HG03457 (cell line): ENCODE results near the gene ANKRD9.

Source experiments
- ATAC-seq: cut with Tn5 transposase; IDR thresholded peaks from one replicate; pipeline ENCODE4 v1.9.1; 2021; ENCODE audit warnings: moderate number of reproducible peaks; ENCODE audit not compliant: unreplicated experiment

Gene ANKRD9

DNA sequence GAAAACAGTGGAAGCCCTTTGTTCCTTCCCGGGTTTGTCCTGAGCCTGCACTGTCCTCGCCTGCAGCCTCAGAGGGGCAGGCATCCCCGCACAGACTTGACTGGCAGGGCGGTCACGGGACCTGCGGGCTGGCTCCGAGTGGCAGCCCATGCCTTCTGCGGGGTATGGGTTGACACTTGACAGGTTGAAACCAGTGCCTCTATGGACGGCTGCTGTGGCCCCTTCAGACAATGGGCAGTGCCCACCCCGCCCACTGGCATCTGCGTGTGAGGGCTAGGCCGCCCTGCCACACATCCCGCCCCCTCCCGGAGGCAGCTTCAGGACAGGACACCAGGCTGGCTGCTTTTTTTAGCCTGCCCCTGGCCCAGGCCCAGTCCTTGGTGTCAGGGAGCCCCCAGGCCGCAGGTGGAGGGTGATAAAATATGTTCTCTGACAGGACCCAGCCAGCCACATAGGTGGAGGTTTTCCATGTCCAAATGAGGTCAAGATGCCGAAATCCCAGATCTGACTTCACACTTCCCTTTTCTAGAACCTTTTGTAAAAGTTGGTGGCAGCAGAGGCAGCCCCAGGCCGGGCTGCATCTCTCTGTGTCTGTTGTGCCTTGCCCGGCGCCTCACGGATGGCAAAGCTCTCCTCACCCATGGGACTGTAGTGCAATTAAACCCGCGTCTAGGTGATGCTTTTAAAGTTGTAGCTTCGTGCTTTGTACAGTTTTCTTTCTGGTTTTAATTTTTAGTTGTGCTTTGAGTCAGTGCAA is 10.0 kb downstream of the ANKRD9 start:
- ATAC-seq: no peak

DNA sequence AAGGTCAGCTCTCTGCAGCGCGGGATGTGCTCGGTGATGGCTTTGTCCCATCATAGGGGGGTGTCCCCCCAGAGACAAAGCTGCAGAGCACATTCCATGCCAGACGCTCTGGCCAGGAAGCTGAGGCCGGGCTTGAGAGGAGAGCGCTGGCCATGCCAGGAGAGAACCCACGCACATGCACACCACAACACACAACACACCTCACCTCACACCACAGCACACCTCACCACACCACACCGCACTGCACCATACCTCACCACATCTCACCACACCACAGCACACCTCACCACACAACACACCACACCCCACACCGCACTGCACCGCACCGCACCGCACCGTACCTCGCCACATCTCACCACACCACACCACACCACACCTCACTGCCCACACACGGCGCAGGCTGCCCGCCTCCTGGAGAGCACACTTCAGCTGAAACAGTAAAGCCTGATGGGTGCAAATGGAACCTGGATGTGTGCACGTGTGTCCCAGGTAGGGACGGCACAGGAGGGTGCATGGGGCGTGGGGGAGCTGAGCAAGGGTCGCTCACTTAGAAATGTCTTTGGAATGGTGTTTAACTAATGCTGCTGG is 10.8 kb downstream of the ANKRD9 start:
- ATAC-seq: no peak

DNA sequence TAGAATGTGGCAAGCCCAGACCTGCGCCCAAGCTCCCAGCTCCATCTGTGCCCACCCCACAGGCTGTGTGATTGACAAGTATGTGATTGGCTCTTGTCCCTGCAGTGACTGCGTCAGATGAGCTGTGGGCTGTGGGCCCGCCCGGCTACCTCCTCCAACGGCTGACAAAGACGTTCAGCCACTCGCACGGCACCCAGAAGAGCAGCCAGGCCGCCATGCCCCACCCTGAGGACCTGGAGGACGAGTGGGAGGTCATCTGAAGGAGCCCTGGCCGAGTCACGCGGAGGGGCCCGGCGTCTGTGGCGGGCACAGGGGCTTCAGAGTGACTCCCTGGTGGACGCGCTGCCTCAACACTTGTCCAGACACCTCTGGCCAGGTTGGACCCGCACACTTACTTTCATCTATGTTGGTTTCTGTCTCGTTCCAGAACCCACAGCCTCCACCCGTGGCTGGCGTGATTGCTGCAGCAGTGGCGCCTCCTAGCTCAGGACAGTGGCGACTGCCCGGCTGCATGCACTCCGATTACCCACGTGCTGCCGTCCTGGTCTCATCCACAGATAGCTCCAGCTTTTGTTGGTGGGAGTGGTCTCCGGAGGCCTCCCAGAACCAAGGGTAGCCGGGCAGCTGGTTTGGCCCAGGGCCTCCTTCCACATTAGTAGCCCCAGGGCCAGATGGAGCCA is 11.4 kb downstream of the ANKRD9 start:
- ATAC-seq: no peak

DNA sequence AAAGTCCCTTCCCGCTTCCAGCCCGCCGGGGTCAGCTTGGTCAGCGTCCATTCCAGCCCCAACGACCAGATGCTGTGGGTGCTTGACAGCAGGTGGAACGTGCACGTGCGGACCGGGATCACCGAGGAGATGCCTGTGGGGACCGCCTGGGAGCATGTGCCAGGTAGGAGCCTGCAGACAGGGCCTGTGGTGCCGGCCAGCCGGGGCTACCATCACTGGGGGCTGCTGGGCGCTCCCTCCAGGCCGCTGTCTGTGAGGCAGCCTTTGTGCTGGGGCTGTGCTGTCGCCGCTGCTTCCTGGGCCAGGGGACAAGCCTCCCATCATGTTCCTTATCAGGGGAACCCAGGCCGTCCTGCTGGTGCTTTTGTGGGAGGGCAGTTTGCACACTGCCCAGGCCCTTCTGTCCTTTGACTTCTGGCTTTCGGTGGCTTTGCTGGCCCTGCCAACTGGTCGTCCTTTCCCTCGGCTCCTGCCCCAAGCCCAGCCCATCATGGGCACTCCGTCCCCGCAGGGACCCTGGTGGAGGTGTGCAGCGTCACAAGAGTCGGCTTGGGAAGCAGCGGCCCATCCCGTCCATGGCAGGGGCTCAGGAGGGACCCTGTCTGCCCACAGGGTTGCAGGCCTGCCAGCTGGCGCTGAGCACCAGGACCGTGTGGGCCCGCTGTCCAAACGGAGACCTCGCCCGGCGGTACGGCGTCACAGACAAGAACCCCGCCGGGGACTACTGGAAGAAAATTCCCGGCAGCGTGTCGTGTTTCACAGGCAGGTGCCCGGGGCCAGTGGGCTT is 12.4 kb downstream of the ANKRD9 start:
- no peak for ATAC-seq

DNA sequence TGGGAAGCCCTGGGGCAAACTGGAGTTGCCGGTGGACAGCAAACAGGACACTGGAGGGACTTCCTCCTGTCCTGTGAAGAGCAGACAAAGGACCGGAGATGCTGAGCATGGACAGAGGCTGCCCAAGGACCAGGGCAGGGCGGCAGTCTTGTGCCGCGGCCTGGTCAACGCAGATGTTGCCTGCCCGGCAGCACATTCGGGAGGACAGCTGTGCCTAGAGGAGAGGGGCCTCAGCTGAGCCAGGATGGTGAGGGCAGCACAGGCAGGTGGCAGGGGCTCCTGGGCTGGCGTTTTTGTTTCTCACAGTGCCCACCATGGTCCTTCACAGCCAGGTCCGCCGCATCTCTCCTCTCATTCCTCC is 13.3 kb downstream of the ANKRD9 start:
- no peak for ATAC-seq

DNA sequence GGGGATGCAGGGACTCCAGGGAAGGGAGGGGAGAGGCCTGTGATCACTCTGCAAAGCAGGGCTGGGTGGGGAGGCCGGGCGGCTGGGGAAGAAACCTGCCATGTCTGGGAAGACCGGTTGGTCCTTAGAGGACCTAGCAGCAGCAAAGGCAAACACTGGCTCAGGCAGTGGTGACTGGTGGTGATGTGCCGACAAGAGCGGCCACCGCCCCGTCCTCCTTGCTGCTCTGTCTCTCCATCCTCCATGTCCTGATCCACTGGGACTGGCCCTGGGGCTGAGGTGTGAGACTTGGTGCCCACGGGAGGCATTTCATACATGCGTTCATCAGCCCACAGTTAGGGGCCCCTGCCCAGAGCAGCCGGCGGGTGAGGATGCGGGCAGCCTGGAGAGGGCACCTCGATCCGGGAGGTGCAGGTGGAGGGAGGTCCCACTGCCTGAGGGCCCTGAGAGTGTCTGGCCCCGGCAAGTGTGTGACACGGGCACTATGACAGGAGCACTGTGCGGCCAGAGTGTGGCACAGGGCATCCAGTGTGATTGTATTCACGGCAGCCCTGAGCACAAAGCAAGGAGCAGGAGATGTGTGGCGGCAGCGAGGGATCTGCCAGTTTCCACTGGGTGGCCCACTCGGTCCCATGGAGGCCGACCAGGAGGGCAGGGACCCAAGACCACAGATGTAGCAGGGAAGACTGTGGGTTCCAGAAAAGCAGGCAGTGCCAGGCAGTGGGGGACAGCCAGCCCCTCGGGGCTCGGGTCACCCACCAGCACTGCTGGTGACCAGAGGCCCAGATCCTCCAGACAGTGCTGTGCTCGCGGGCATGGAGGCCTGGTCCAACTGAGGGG is 13.9 kb downstream of the ANKRD9 start:
- ATAC-seq: no peak

DNA sequence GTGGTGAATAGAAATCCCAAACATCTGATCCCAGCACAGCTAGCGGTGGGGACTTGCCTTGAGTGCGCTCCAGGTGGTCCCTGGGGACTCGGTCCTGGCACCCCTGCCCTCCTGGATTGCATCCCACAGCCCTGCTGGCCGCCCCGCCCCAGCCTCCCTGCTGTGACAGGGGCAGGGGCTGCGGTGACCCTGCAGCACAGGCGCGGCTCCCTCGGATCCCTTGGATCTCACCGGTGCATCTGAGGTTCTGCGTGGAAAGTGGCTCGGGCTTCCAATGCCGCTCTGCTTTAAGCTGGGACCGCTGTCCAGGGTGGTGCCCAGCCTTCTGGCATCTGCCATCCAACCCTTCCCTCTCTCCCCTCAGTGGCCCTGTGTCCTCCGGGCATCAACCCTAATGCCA is 16.0 kb downstream of the ANKRD9 start:
- ATAC-seq: no peak

DNA sequence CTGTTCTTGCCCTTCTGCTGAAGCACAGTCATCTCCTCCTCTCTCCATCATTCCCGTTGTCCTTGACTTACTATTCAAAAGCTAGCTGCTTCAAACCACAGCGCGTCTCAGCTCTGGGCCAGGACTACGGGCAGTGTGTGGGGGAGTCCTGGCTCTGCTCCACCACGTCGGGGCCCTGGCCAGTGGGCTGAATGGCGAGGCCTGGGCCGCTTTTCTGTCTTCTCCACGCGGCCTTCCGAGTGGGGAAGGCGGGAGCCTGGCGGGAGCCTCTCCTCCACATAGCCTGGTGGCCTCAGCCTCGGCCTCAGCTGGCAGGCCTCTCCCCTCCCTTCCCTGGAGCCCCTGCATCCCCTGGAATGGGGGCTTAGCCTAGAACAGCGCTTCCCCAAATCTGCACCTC is 16.5 kb downstream of the ANKRD9 start:
- no peak for ATAC-seq

DNA sequence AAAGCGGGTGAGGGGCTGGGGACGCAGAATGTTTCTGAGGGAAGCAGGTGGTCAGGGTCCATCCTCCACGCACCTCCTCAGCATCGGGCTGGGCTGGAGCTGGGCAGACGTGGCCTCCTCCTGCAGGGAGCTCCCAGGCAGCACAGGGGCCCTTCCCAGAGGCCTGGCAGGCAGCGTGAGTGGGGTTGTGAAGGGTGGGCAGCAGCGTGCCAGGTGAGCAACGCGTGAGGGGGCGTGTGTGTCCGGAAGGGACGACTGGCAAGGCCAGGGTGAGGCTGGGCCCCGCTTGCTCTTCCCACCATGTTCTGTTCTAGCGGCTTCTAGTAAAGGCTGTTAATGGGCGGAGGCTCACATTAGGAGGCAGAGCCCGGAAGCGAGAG is 17.1 kb downstream of the ANKRD9 start:
- no peak for ATAC-seq

DNA sequence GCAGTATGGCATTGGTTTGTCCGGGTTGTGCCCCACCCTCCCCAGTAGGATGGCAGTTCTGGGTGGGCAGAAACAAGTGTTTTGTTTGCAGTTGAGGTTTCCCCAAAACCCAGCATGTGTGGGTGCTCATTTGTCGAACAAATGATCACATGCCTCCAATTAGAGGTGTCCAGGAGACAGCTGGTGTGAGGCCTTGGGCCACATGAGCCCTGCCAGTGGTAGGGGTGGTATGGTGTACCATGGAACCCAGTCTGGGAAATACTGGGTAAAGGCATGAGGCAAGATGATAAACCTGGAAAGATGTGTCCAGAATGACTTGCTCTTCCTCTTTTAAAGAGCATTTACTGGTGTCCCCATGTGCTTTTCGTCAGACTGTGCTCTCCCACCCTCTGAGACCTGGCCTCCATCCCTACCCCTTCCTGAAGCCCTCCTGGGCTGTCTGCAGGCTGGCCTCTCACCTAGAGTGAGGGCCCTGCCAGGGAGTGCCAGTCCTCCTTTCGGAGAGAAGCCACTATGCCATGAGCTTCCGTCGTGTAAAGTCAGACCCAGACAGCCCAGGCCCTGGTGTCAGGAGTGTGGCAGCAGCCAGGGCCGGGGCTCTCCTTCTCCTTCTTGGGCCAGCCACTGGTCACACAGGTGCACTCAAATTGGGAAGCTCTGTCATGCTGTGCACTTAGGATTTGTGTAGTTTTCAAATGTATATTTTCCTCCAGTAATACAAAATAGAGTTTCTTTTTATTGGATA is 17.6 kb downstream of the ANKRD9 start:
- no peak for ATAC-seq

DNA sequence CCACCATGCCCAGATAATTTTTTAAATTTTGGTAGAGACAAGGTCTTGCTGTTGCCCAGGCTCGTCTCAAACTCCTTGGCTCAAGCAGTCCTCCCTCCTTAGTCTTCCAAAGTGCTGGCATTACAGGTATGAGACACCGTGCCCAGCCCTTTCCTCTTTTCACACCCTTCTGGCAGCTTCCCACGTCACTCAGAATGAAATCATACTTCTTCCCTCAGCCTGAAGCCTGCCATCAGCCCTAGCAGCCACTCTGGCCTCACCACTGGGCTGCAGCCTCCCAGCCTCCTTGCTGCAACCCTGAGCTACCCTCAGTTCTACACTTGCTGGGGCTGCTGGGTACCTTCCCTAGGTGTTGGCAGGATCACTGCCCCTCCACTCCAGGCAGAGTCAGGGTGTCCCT is 18.2 kb downstream of the ANKRD9 start:
- no peak for ATAC-seq

DNA sequence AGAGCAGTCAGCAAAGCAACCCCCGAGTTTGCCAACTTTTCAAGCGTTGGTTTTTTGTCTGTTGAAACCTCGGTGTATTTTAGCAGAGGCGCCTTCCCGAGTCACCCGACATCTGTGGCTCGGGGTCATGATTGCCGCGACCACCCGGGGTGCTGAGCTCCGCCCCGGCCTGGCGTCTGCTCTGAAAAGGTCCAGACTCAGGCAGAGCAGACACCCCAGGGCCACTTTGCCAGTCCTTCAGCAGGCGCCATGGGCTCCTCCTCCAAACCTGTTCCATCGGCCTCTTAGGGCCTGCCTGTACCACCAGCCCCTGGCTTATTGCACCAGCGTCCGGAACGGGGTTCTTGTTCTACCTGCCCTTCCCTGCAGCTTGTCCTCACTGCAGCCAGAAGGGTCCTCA is 19.1 kb downstream of the ANKRD9 start:
- ATAC-seq: no peak

DNA sequence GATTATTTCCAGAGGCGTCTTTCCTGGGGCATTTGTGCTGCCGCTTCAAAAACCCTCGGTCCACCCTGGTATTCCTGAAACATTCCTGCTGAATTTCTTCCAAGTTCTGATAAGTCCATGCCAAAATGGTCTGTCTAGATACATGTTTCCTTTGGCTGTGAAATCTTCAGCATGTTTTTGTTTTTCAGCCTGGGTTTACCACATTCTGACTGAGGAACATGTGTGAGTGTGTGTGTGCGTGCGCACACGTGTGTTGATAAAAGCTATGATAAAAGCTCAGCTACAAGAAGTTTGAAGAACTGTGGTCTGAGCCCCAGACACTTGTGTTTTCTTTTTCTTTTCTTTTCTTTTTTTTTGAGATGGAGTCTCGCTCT is 22.4 kb downstream of the ANKRD9 start:
- no peak for ATAC-seq

DNA sequence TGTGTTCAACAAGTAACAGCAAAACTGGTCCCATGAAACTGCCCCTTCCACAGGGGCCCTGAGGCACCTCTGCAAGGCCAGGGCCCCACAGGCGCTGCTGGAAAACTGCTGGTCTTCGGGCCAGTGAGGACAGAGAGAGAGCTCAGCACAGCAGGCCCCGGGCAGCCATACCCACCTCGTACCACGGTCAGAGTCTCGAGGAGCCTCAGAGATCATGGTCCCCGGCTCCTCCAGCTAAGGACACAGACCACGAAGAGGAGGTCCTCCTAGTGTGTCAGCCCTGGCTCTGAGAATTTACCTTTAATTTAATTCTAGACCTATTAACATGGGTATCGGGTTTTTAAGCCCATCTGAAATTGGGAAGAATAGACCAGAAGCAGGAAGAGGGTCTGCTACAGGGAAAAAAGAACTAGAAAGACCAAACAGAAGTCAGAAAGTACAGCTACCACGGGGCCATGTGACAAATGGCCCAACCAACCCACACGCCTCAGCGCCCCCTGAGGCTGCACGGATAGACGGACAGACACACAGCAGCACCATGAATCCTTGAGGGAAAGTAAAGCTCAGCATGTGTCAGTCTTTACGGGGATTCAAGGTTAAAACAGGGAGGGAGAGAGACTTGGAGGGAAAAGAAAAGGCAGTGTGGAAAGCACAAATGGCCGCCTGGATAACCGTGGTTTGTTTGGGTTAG is 22.9 kb downstream of the ANKRD9 start:
- no peak for ATAC-seq

DNA sequence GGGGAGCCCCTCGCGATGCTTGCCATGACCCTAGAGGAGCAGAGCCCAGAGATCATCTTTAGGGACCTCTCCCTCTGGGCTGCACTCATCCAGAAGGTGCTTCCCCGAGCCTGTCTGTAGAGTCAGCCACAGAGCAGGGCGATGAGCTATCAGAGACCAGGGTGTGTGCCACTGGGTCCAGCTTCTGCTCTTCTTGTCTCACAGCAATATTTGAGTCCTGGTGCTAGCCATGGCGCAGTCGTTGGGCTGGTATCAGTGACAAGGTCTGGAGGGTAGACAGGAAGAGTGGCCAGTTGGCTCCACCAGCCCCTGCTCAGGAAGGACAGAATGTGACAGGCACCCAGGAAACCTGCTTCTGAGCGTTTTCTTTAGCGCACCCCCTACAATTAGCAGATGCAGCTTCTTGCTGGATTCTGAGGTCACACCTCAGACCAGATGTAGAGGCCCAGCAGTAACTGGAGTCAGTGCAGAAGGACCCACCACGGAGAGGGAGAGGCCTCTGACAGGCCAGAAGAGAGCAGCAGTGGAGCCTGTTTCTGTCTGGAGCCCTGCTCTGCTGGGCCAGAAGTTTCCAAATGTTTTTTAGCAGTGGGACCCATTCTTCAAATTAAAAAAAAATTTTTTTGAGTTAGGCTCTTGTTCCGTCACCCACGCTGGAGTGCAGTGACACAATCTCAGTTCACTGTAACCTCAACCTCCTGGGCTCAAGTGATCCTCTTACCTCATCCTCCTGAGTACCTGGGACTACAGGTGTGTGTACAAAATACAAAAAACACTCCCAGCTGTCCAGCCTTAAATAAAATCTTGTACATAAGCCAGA is 23.7 kb downstream of the ANKRD9 start:
- no peak for ATAC-seq

DNA sequence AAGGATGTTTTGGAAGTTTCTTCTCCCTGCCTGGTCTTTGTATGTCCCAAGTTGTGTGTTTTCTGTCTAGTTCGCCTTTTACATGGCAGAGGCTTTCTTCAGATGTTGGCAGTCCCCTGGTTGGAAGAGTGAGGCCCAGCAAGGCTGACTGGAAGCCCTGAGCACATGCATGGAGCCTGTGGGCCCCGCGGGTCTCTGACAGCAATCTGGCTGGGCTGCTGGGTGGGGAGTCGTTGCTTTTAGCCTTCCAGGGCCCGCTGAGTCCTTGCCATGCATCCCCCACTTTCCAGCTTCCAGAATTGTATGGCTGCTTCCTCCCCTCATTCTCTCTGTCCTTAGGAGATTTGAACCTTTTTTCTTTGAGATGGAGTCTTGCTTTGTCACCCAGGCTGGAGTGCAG is 25.3 kb downstream of the ANKRD9 start:
- ATAC-seq: no peak

DNA sequence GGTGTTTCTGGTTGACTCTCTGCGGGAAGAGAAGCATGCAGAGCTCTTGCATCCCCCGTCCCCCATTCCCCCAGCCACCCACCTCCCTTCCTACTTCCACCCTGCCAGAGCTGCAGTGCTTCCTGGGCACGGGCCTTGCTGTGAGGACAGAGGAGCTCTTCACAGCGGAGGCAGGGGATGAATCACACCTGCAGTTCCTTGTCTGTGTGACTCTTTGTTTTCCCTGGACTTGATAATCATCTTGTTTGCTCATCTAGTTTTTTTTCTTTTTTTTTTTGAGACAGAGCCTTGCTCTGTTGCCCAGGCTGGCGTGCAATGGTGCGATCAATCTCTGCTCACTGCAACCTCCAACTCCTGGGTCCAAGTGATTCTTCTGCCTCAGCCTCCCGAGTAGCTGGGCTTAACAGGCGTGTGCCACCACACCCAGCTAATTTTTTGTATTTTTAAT is 27.8 kb downstream of the ANKRD9 start:
- ATAC-seq: no peak

DNA sequence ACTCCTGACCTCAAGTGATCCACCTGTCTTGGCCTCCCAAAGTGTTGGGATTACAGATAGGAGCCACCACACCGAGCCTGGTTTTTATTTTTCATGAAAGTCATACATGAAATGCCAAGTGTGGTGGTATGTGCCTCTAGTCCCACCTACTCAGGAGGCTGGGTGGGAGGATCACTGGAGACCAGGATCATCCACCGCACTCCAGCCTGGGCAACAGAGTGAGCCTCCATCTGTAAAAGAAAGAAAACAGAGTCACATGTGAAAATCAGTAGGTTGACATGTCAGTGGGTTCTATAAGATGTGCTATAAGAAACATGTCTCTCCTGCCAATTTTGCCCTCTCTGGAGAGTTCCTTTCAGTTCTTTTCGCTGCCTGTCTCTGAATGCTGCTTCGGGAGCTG is 28.2 kb downstream of the ANKRD9 start:
- no peak for ATAC-seq

DNA sequence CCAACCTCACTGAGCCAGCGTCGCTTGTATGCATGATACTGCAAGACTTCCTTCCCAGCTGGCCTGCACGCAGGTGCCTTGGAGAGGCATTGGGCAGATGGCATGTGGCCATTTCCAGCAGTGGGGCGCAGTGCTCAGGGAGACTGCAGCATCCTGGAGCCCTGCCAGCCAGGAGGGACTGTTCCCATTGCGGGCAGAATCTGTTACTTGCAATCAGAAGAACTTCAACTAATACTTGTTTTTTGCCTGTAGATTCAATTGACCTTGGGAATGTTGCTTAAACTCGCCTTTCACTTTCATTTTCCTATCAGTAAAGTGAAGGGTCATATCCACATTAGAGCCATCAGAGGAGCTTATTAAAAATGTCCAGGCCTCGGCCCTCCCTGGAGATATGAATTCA is 29.8 kb downstream of the ANKRD9 start:
- no peak for ATAC-seq
